Thyroid gland (tissue), 4 donors: Measurements from ENCODE around the gene PEX14.

ENCODE experiments used
- CTCF ChIP-seq, 6 experiments: fragments of 200-600 bp in 3 of 6; fragments of 450-650 bp in 3 of 6; sonication (generic) in 3 of 6; IDR thresholded peaks; one replicate each; pipeline ENCODE4 v1.5.1; 2016 to 2019; ENCODE audit warnings: antibody characterized with exemption in 6 of 6, mild to moderate bottlenecking in 2 of 6, inconsistent platforms in 1 of 6, moderate library complexity in 1 of 6
- POLR2A ChIP-seq, 2 donors: fragments of 450-650 bp; IDR thresholded peaks; one replicate each; pipeline ENCODE4 v1.6.1; 2017; ENCODE audit warnings: antibody characterized with exemption in 2 of 2, mild to moderate bottlenecking in 2 of 2, moderate library complexity in 1 of 2

- no peak for TF ChIP-seq CTCF (IDR thresholded peaks at IDR 0.05)
- no peak for TF ChIP-seq POLR2A (IDR thresholded peaks at IDR 0.05)
Observed at GRCh38 chr1:10613861-10614260, 139.1 kb downstream of the PEX14 start.
